ENCODE data around the gene CLECL1.
"Not testable (repeated sequence)": the region's sequence is repeated elsewhere in the genome, so short reads cannot be mapped to it uniquely, and the experiment has no call there.

The CLECL1 gene

GRCh38 chr12:9701380-9702154, 31.3 kb downstream of the CLECL1 start:
- H3K36me3 ChIP-seq (ENCODE audit: insufficient read depth, low read length): no peaks in the 10 kb centered on the region
- no peak overlapping the region for H3K9ac ChIP-seq (ENCODE audit: low read depth, low read length)
- no peaks in the 10 kb centered on the region for H3K4me1 ChIP-seq (ENCODE audit: insufficient read depth, low read length)
- peaks cover 10% of the 10 kb centered on the region for H3K9me3 ChIP-seq (ENCODE audit: control insufficient read depth, insufficient read depth, low read length)

DNA sequence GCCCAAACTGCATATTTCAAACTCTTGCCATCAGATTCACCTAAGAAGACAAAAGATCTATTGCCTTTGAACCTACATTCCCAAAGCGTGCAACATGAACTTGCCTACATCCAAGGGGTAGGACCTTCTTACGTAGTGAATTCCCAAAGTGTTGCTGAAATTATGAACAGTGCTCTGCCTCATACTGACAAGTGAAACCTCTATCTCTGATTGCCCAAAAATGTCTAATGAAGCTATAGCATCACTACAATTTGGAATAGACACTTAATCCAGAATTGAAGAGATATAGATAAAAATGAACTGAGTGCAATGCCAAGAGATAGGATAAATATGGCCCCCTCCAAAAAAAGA, 32.3 kb downstream of the CLECL1 start:
- no peaks in the 10 kb centered on the region for H3K4me1 ChIP-seq (ENCODE audit: insufficient read depth, low read length)
- H3K9me3 ChIP-seq (ENCODE audit: control insufficient read depth, insufficient read depth, low read length): peaks cover 13% of the 10 kb centered on the region
- H3K9ac ChIP-seq (ENCODE audit: low read depth, low read length): no peak overlapping the region
- H3K36me3 ChIP-seq (ENCODE audit: insufficient read depth, low read length): no peaks in the 10 kb centered on the region

- Histone ChIP-seq H3K36me3 (ENCODE audit: insufficient read depth, low read length) (no peaks in the 10 kb centered on the region), H3K9me3 (ENCODE audit: control insufficient read depth, insufficient read depth, low read length) (peaks cover 13% of the 10 kb centered on the region), H3K4me1 (ENCODE audit: insufficient read depth, low read length) (no peaks in the 10 kb centered on the region), H3K9ac (ENCODE audit: low read depth, low read length) (no peak overlapping the region)
Observed at GRCh38 chr12:9699898-9700605, 32.8 kb downstream of the CLECL1 start.

DNA sequence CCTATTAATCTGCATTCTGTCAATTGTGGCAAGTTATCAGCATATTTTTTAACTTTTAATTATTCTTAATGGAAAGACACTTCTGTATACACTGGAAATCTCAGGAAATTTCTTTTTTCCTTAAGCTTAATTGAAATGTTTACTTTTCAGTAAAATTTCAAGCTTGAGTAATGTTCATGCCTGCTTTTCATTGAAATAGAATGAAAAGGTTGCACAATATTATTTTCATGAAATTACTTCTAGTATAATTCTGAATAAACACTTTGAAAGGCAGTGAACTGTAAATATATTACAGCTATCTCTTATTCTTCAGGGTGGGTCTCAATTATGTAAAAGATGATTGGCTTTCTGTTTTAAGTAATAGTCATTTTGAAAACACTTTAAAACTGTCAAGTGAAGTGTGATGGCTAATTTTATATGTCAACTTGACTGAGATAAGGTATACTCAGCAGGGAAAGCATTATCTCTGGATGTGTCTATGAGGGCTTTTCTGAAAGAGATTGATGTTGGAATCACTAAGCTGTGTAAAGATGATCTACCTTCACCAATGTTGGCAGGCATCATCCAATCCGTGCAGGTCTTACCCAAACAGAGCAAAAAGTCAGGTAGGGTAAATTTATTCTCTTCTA, 33.5 kb downstream of the CLECL1 start:
- H3K9ac ChIP-seq (ENCODE audit: low read depth, low read length): no peak overlapping the region
- peaks cover 13% of the 10 kb centered on the region for H3K9me3 ChIP-seq (ENCODE audit: control insufficient read depth, insufficient read depth, low read length)
- H3K4me1 ChIP-seq (ENCODE audit: insufficient read depth, low read length): no peaks in the 10 kb centered on the region
- no peaks in the 10 kb centered on the region for H3K36me3 ChIP-seq (ENCODE audit: insufficient read depth, low read length)

DNA sequence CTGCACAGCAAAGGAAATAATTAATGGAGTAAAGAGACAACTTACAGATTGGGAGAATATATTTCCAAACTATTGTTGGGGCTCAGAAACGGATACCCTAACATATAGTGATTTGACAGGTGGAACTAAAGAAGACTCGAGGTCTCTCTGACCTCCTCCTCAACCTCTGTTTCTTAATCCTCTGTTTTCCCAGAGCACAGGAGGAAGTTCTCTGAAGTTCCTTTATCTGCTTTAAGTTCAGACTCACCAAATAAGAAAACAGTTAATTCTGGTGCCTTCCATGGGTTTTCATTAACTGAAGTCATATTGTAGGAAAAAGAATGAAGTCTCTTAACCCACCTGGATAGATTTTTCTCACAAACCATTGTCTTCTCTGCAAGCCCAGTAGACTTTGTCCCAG, 34.2 kb downstream of the CLECL1 start:
- no peak overlapping the region for H3K9ac ChIP-seq (ENCODE audit: low read depth, low read length)
- H3K9me3 ChIP-seq (ENCODE audit: control insufficient read depth, insufficient read depth, low read length): peaks cover 13% of the 10 kb centered on the region
- H3K4me1 ChIP-seq (ENCODE audit: insufficient read depth, low read length): no peaks in the 10 kb centered on the region
- H3K36me3 ChIP-seq (ENCODE audit: insufficient read depth, low read length): no peaks in the 10 kb centered on the region

DNA sequence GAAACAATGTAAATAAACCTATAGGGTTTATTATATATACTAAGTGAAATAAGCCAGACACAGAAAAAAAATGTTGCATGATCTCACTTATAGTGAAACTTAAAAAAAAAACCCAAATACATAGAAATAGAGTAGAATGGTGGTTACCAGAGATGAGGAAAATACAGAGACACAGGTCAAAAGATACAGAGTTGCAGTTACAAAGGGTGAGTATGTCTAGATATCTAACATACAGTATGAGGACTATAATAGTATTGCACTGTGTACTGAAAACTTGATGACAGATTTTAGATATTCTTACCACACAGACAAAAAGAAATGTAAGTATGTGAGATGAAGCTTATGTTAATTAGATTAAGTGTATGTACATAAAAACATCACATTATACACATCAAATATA, 35.3 kb downstream of the CLECL1 start:
- H3K36me3 ChIP-seq (ENCODE audit: insufficient read depth, low read length): no peaks in the 10 kb centered on the region
- no peak overlapping the region for H3K9ac ChIP-seq (ENCODE audit: low read depth, low read length)
- H3K9me3 ChIP-seq (ENCODE audit: control insufficient read depth, insufficient read depth, low read length): peaks cover 13% of the 10 kb centered on the region
- no peaks in the 10 kb centered on the region for H3K4me1 ChIP-seq (ENCODE audit: insufficient read depth, low read length)

- not testable (repeated sequence) for H3K9ac ChIP-seq (ENCODE audit: low read depth, low read length); H3K36me3 ChIP-seq (ENCODE audit: insufficient read depth, low read length); H3K4me1 ChIP-seq (ENCODE audit: insufficient read depth, low read length)
- peaks cover 13% of the 10 kb centered on the region for H3K9me3 ChIP-seq (ENCODE audit: control insufficient read depth, insufficient read depth, low read length)
Observed at GRCh38 chr12:9695661-9696060, 37.2 kb downstream of the CLECL1 start.

DNA sequence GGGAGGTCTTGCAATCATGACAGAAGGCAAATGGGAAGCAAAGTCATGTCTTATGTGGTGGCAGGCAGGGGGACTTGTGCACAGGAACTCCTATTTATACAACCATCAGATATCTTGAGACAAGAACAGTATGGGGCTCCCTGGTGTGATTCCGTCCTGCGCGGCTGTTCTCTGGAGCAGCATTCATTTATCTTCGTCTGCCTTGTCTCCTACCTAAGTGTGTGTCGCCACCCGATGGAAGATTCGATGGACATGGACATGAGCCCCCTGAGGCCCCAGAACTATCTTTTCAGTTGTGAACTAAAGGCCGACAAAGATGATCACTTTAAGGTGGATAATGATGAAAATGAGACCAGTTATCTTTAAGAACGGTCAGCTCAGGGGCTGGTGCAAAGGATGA, 37.7 kb downstream of the CLECL1 start:
- H3K36me3 ChIP-seq (ENCODE audit: insufficient read depth, low read length); H3K9me3 ChIP-seq (ENCODE audit: control insufficient read depth, insufficient read depth, low read length); H3K9ac ChIP-seq (ENCODE audit: low read depth, low read length); H3K4me1 ChIP-seq (ENCODE audit: insufficient read depth, low read length): not testable (repeated sequence)

GRCh38 chr12:9694241-9694640, 38.7 kb downstream of the CLECL1 start:
- Histone ChIP-seq H3K9me3 (ENCODE audit: control insufficient read depth, insufficient read depth, low read length) (peaks cover 9% of the 10 kb centered on the region; the same call in 1 of the 2 replicates), H3K9ac (ENCODE audit: low read depth, low read length) (no peak overlapping the region), H3K36me3 (ENCODE audit: insufficient read depth, low read length) (no peaks in the 10 kb centered on the region), H3K4me1 (ENCODE audit: insufficient read depth, low read length) (no peaks in the 10 kb centered on the region)

- Histone ChIP-seq H3K36me3 (ENCODE audit: insufficient read depth, low read length) (no peaks in the 10 kb centered on the region), H3K4me1 (ENCODE audit: insufficient read depth, low read length) (no peaks in the 10 kb centered on the region), H3K9ac (ENCODE audit: low read depth, low read length) (no peak overlapping the region), H3K9me3 (ENCODE audit: control insufficient read depth, insufficient read depth, low read length) (peaks cover 9% of the 10 kb centered on the region; the same call in 1 of the 2 replicates)
Observed at GRCh38 chr12:9692909-9693308, 40.0 kb downstream of the CLECL1 start.

- H3K36me3 ChIP-seq (ENCODE audit: insufficient read depth, low read length): no peaks in the 10 kb centered on the region
- H3K4me1 ChIP-seq (ENCODE audit: insufficient read depth, low read length): no peaks in the 10 kb centered on the region
- H3K9me3 ChIP-seq (ENCODE audit: control insufficient read depth, insufficient read depth, low read length): no peaks in the 10 kb centered on the region
- H3K9ac ChIP-seq (ENCODE audit: low read depth, low read length): no peak overlapping the region
Observed at GRCh38 chr12:9687228-9687627, 45.7 kb downstream of the CLECL1 start.

DNA sequence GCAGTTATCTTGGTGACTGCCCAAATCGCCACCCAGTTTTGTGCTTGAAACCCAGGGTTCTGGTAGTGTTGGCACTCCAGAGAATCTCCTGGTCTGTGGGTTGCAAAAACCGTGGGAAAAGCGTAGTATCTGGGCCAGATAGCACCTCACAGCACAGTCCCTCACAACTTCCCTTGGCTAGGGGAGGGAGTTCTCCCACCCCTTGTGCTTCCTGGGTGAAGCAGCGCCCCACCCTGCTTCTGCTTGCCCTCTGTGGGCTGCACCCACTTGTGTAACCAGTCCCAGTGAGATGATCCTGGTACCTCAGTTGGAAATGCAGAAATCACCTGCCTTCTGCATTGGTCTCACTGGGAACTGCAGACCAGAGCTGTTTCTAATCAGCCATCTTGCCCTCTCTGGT, 47.0 kb downstream of the CLECL1 start:
- H3K4me1 ChIP-seq (ENCODE audit: insufficient read depth, low read length): no peaks in the 10 kb centered on the region
- no peaks in the 10 kb centered on the region for H3K9me3 ChIP-seq (ENCODE audit: control insufficient read depth, insufficient read depth, low read length)
- H3K36me3 ChIP-seq (ENCODE audit: insufficient read depth, low read length): peaks cover 4% of the 10 kb centered on the region; the same call in 1 of the 2 replicates
- no peak overlapping the region for H3K9ac ChIP-seq (ENCODE audit: low read depth, low read length)

DNA sequence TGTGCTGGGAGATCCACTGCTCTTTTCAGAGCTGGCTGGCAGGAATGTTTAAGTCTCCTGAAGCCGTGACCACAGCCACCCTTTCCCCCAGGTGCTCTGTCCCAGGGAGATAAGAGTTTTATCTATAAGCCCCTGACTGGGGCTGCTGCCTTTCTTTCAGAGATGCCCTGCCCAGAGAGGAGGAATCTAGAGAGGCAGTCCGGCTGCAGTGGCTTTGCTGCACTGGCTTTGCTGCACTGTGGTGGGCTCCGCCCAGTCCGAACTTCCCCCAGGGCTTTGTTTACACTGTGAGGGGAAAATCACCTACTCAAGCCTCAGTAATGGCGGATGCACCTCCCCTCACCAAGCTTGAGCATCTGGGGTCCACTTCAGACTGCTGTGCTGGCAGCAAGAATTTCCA, 47.5 kb downstream of the CLECL1 start:
- H3K9me3 ChIP-seq (ENCODE audit: control insufficient read depth, insufficient read depth, low read length); H3K36me3 ChIP-seq (ENCODE audit: insufficient read depth, low read length); H3K9ac ChIP-seq (ENCODE audit: low read depth, low read length); H3K4me1 ChIP-seq (ENCODE audit: insufficient read depth, low read length): not testable (repeated sequence)

GRCh38 chr12:9682949-9683348, 49.9 kb downstream of the CLECL1 start:
- H3K9me3 ChIP-seq (ENCODE audit: control insufficient read depth, insufficient read depth, low read length); H3K9ac ChIP-seq (ENCODE audit: low read depth, low read length); H3K36me3 ChIP-seq (ENCODE audit: insufficient read depth, low read length); H3K4me1 ChIP-seq (ENCODE audit: insufficient read depth, low read length): not testable (repeated sequence)

DNA sequence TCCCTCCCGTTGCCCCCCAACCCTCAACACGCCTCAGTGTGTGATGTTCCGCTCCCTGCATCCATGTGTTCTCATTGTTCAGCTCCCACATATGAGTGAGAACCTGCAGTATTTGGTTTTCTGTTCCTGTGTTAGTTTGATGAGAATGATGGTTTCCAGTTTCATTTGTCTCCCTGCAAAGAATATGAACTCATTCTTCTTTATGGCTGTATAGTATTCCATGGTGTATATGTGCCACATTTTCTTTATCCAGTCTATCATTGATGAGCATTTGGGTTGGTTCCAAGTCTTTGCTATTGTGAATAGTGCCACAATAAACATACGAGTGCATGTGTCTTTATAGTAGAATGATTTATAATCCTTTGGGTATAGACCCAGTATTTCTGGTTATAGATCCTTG, 50.4 kb downstream of the CLECL1 start:
- H3K36me3 ChIP-seq (ENCODE audit: insufficient read depth, low read length); H3K4me1 ChIP-seq (ENCODE audit: insufficient read depth, low read length); H3K9ac ChIP-seq (ENCODE audit: low read depth, low read length); H3K9me3 ChIP-seq (ENCODE audit: control insufficient read depth, insufficient read depth, low read length): not testable (repeated sequence)

Measured in ES-I3 (cell line).